HG03558 (cell line): ENCODE results near the gene IGSF8.
"Not testable (repeated sequence)": the region's sequence is repeated elsewhere in the genome, so short reads cannot be mapped to it uniquely, and the experiment has no call there.

Experiments
- ATAC-seq: cut with Tn5 transposase; IDR thresholded peaks from one replicate; pipeline ENCODE4 v1.9.1; 2021; ENCODE audit warnings: moderate number of reproducible peaks; ENCODE audit not compliant: unreplicated experiment; ENCODE audit errors: extremely low read depth

Gene IGSF8

GRCh38 chr1:160127865-160128523 lies 29.6 kb upstream of the IGSF8 start:
- no peak for ATAC-seq

- no peak for ATAC-seq
Observed at GRCh38 chr1:160127381-160127780, 29.0 kb upstream of the IGSF8 start.

GRCh38 chr1:160126342-160126741 lies 27.9 kb upstream of the IGSF8 start:
- ATAC-seq, result not testable (repeated sequence)

- no peak for ATAC-seq
Observed at GRCh38 chr1:160125746-160126145, 27.3 kb upstream of the IGSF8 start.

- ATAC-seq, result no peak
Observed at GRCh38 chr1:160124705-160125478, 26.5 kb upstream of the IGSF8 start.

GRCh38 chr1:160123726-160124125 lies 25.3 kb upstream of the IGSF8 start:
- no peak for ATAC-seq

GRCh38 chr1:160122978-160123495 lies 24.6 kb upstream of the IGSF8 start:
- ATAC-seq, result no peak

- no peak for ATAC-seq
Observed at GRCh38 chr1:160121388-160121787, 23.0 kb upstream of the IGSF8 start.

GRCh38 chr1:160120797-160121196 lies 22.4 kb upstream of the IGSF8 start:
- no peak for ATAC-seq

- no peak for ATAC-seq
Observed at GRCh38 chr1:160118928-160119327, 20.5 kb upstream of the IGSF8 start.

- ATAC-seq, result no peak
Observed at GRCh38 chr1:160117709-160118183, 19.3 kb upstream of the IGSF8 start.

GRCh38 chr1:160117300-160117699 lies 18.9 kb upstream of the IGSF8 start:
- no peak for ATAC-seq

GRCh38 chr1:160116283-160117147 lies 18.1 kb upstream of the IGSF8 start:
- no peak for ATAC-seq

GRCh38 chr1:160115545-160116282 lies 17.3 kb upstream of the IGSF8 start, which contains the start of gene ATP1A2:
ATP1A2 (plus strand) TSS chr1:160115759; CDS start chr1:160115862, 103 bp downstream.
- no peak for ATAC-seq

GRCh38 chr1:160114085-160114484 lies 15.7 kb upstream of the IGSF8 start:
- no peak for ATAC-seq

GRCh38 chr1:160113407-160113806 lies 15.0 kb upstream of the IGSF8 start:
- no peak for ATAC-seq

GRCh38 chr1:160112357-160112756 lies 13.9 kb upstream of the IGSF8 start:
- ATAC-seq, result no peak

GRCh38 chr1:160111462-160111861 lies 13.0 kb upstream of the IGSF8 start:
- ATAC-seq, result not testable (repeated sequence)

GRCh38 chr1:160109686-160110085 lies 11.3 kb upstream of the IGSF8 start:
- no peak for ATAC-seq
